HG03439 (cell line): ENCODE measurements around the gene HDLBP.
A peak's percentile ranks its signal among the peaks of the same experiment; 100 is the strongest.

Experiments
- ATAC-seq: cut with Tn5 transposase; IDR thresholded peaks from one replicate; pipeline ENCODE4 v1.9.1; 2021; ENCODE audit warnings: mild to moderate bottlenecking, moderate library complexity; ENCODE audit not compliant: unreplicated experiment

HDLBP gene

GRCh38 chr2:241229563-241230401 is 85.7 kb downstream of the HDLBP start:
- ATAC-seq = no peak

- ATAC-seq = no peak
These were observed 86.5 kb downstream of the HDLBP start for GRCh38 chr2:241228860-241229516.

- no peak for ATAC-seq
These were observed 87.2 kb downstream of the HDLBP start for GRCh38 chr2:241228081-241228859.

GRCh38 chr2:241227594-241227993 is 87.9 kb downstream of the HDLBP start:
- ATAC-seq = no peak

- ATAC-seq = no peak
These were observed 88.5 kb downstream of the HDLBP start for GRCh38 chr2:241226723-241227572.

- no peak for ATAC-seq
These were observed 89.5 kb downstream of the HDLBP start for GRCh38 chr2:241225983-241226382.

- ATAC-seq = no peak
These were observed 89.9 kb downstream of the HDLBP start for GRCh38 chr2:241225545-241225944.

GRCh38 chr2:241224851-241225438 is 90.5 kb downstream of the HDLBP start:
- no peak for ATAC-seq

- ATAC-seq = no peak
These were observed 91.2 kb downstream of the HDLBP start for GRCh38 chr2:241224018-241224850.

- ATAC-seq = no peak
These were observed 92.1 kb downstream of the HDLBP start for GRCh38 chr2:241223211-241224017.

GRCh38 chr2:241219856-241220356 is 95.6 kb downstream of the HDLBP start:
- ATAC-seq = no peak

- no peak for ATAC-seq
These were observed 96.5 kb downstream of the HDLBP start for GRCh38 chr2:241219030-241219382.

GRCh38 chr2:241218131-241219029 is 97.1 kb downstream of the HDLBP start:
- no peak for ATAC-seq

GRCh38 chr2:241217320-241218031 is 98.0 kb downstream of the HDLBP start:
- peak; percentile 46 for ATAC-seq

GRCh38 chr2:241216211-241216761 is 99.2 kb downstream of the HDLBP start:
- no peak for ATAC-seq

- no peak for ATAC-seq
These were observed 100.1 kb downstream of the HDLBP start for GRCh38 chr2:241215421-241215820.
